GM19397 (cell line): ENCODE measurements around the gene MYO5C.

Experiments used
- ATAC-seq: cut with Tn5 transposase; IDR thresholded peaks from one replicate; pipeline ENCODE4 v1.9.1; 2021; ENCODE audit warnings: mild to moderate bottlenecking, moderate library complexity; ENCODE audit not compliant: unreplicated experiment

Gene MYO5C

DNA sequence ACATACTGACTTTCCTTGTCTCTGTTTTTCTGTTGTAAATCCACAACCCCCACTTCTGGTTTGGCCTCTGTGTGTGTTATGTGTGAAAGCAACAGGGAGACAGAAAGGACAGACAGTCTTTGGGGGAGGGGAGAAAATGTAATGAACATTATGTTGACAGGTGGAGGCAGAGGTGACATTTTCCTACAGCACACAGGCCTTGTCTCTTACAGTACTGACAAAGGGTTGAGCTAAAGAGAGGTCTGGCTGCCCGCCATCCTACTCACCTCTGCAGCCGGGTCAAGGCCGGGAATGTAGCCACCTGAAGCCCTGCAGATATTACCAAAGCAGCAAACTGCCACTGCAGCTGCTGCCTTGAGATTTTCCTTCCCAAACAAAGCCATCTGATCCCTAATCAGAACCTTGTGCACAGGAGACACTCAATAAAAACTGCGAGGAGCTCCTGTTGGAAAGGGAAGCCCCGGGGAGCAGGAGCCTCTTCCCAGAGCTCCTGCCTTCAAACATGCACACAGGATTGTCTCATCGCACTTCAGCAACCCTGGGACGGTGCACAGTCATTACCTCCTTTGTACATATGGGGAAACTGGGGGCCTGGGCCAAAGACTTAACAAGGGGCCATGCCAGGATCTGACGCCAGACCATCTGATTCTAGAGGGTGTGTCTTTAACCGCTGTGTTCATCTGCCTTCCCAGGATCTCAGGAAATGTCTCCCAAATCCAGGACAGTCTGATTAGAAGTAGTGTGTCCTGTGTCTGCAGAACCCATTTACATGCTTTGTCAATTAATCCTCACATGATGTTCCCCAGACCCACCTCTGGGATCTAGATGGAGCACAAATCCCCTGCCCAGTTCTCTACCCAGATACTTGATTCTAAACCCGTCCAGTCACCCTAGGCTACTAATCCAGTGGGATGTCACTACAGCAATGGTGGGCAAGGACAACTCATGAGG lies 14.2 kb downstream of the MYO5C start:
- no peak for ATAC-seq

DNA sequence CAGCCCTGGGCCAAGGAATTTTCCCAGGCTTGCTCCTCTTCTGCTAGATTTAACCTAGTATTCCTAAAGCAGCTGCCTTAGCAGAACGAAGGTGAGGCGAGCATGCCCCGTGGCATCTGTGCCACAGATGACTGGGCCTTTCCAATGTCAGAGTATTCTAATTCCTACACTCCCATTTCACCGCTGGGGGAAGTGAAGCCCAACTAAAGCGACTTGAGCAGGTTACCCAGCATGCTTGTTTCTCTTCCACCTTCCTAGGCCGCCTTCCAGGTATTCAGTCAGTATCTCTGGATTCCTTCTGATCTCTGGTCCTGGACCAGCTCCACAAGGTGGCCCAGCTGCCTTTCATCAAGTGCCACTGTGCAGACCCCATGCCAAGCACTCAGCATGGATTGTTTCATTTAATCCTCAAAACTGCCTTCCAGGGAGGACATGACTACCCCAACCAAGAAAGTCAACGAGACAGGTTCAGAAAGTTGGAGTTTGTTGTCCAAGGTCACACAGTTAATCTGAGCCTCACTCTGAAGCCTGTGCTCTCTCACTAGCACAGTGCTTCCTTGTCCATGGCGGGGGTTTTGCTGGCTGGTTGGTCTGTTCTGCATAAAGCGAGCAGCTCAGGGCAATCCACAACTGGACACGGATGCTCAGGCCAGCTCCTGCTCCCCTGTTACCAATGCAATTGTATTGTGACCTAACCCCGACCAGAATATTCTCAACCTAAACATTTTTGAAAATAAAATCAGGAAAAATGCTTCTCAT lies 15.1 kb downstream of the MYO5C start:
- ATAC-seq: no peak

- ATAC-seq: no peak
Measured at GRCh38 chr15:52278636-52279367, 16.8 kb downstream of the MYO5C start.

DNA sequence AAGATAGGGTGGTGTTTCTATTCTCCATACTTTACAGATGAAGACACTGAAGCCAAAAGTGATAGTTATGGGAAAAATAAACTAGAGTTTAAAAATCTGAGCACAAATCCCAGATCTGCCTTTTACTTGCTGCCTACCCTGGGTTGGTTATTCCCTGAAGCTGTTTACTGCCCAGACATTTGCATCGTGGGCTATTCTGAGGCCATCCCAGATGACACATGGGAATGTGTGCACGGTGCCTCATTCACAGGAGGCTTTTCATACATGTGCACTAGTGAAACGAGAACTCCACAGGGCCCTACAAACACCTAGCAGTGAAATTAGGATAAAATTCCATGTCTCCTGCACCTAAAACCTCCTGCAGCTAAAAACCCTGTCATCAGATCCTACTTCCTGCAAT lies 17.5 kb downstream of the MYO5C start:
- no peak for ATAC-seq

- no peak for ATAC-seq
Measured at GRCh38 chr15:52277575-52277974, 18.0 kb downstream of the MYO5C start.

GRCh38 chr15:52276256-52276770 lies 19.3 kb downstream of the MYO5C start:
- ATAC-seq: no peak

- no peak for ATAC-seq
Measured at GRCh38 chr15:52263563-52264282, 31.9 kb downstream of the MYO5C start.

GRCh38 chr15:52262364-52262763 lies 33.2 kb downstream of the MYO5C start:
- no peak for ATAC-seq

GRCh38 chr15:52261498-52262242 lies 33.9 kb downstream of the MYO5C start:
- ATAC-seq: peak; percentile 98

- ATAC-seq: no peak
Measured at GRCh38 chr15:52261026-52261425, 34.6 kb downstream of the MYO5C start.

DNA sequence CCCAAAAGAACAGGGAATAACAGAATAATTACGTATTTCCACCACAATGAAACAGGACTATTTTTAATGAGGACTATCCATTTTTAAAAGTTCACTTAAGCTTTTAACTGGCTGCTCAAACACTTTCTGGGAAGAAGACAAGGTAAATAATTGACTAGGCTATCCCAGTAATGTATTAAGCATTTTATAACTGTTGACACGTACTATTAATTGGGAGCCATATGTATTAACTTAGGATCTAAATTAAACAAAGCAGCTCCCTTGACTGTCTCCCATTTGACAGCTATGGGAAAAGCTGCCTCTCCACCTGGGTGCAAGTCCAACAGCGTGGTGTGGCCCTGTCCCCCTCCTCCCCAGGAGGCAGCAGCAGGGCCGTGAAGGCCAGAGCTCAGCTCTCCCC lies 36.1 kb downstream of the MYO5C start:
- no peak for ATAC-seq

DNA sequence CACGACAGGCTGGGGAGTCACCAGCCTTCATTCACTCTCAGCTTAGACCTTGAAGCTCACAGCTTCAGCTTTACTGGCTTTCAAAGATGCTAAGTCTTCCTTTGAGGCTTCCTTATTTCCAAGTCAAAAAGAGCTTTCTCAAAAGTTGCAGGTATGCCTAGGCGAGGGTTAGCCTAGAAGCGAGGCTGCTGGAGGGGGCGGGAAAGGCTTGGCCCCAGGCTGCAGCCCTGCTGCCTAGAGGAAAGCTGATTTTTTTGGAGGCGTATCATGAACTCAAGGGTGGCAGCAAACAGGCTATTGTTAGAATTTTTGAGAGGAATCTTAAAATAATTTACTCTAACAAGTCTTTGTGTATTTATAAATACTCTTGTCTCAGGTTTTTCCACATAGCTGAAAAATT lies 37.1 kb downstream of the MYO5C start:
- no peak for ATAC-seq

- no peak for ATAC-seq
Measured at GRCh38 chr15:52257734-52258062, 37.9 kb downstream of the MYO5C start.

DNA sequence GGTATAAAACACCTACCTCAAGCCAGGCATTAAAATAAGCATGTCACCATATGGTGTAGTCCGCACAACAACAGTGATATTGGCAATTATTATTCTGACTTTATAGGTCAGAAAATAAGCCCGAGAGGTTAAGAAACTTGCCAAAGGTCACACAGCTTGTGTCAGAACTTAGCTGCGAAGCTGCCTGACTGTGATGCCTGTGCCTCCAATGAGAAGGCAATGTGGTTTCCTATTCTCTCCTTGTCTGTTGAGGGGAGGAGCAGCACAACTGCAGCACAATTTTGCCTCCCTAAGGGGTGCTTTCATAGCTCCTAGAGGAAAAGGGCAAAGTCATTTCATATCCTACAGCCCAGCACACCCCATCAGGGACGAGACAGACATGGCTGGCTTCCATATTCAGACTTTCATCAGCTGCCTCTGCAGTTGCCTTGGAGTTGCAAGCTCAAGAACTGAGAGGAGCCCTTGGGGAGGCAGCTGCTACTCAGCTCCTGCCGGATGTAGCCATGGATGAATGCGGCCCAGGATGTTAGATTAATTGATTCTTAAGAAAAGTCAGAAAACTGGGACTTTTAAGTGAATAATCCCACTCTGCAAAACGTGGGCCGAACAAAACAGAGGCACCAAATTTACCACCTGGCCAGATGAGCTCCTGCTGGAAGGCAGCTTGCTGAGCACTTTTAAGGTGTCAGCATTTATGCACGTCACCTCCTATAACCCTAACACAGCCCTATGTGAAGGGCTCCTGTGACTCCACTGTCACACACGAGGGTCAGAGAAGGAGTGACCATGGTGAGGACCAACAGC lies 38.5 kb downstream of the MYO5C start:
- ATAC-seq: no peak

DNA sequence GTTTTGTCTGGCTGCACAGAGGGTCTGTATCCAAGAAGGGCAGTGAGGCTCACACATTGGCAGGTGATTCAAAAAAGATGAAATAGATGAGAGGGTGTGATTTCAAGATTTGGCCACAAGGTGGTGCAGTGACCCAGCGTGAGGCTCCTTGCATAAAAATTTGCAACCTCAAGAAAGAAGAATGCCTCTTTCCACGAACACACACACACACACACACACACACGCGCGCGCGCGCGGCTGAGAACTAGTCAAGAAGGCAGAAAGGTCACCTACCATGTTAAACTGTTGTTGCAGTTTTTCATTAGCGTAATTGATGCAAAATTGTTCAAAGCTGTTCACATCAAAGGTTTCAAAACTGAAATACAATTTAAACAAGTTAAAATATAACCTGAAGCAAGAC lies 39.2 kb downstream of the MYO5C start:
- no peak for ATAC-seq

DNA sequence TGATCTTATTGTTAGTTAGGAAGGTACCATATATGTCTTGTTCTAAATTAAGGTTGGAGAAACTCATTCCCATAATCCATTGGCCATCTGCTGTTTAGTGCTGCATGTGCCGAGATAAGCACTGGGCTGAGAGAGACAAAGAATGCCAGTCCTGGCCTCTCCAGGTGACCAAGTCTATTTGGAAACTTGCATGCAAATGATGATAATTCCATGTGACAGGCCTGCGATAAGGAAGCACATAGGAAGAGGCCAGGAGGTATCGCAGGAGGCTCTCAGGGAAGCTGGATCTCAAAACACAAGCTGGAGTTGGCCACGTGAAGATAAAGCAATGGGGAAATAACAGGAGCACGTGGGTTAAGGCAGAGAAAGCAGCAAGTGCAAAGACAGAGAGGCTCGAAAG lies 39.7 kb downstream of the MYO5C start:
- ATAC-seq: no peak

DNA sequence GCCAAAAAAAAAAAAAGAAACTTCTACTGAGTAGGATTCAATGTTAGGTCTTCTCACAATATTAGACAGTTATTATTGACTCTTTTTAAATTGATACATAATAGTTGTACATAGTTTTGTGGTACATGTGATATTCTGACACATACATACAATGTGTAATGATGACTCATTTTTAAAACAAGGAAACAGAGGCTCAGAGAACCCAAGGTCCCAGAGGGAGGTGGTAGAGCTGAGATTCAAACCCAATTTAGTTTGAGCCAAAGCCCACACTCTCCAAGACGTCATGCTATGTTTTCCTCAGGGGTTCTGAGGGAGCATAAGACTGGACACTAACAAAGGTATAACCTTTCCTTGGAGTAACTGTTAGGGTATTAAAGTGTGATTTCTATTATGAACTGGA lies 40.6 kb downstream of the MYO5C start:
- ATAC-seq: no peak

DNA sequence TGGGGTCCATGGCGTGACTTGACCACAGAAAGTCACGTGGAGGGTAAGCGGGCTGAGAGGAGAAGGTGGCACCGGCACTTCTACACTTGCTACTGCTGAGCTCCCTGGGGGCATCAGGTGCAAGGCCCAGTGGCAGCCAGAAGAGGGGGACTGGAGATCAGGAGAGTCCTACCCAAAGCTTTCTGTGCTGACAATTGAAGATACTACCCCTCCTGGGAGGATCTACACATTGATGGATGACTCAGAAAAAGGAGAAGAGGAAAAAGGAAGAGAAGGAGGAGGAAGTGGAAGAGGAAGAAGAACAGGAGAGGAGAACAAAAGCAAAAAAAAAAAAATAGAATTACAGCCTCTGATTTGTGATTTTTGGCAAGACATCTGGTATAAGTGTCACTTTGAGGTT lies 41.2 kb downstream of the MYO5C start:
- ATAC-seq: no peak

GRCh38 chr15:52252781-52253180 lies 42.8 kb downstream of the MYO5C start:
- ATAC-seq: no peak
